HG03066 (cell line): ENCODE data around the gene ST7.

Experiments used
- ATAC-seq: cut with Tn5 transposase; IDR thresholded peaks from one replicate; pipeline ENCODE4 v1.9.1; 2021; ENCODE audit warnings: low read depth; ENCODE audit not compliant: unreplicated experiment

The ST7 gene

GRCh38 chr7:117145333-117145732, 192.0 kb downstream of the ST7 start:
- ATAC-seq, result no peak

DNA sequence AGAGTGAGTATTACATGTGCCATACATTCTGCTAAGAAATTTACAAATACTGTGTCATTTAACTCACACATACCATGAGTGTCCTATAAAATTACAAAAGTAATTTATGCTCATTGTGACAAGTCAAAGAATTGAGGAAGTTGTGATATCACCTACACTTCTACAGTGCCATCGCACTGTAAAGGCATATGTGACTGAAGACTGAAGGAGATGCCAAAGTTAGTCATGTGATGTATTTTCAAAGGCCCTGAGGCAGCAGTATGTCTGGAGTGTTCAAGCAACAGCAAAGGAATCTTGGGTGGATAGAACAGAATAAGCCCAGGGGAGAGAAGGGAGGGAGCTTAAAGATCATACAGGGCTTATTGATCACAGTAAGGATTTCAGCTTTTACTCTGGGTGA, 192.8 kb downstream of the ST7 start:
- no peak for ATAC-seq

- ATAC-seq, result no peak
Measured at GRCh38 chr7:117146511-117146910, 193.2 kb downstream of the ST7 start.

DNA sequence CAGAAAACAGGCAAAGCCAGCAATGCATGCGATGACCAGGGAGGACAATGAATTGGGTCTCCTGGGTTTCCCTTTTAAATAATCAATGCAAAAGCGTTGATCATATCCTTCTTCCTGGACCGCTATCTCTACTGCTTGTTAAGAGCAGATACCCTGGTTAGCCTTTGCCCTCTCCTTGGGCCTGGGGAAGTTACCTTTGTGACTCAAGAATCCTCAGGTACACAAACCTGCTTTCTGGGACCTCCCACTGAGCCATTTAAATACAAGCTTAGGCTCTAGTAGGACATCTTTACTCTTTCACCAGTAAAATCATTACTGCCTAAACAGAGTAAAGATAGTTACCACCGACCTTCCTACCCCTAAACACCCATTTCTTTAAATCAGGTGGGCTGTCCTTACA, 195.7 kb downstream of the ST7 start:
- no peak for ATAC-seq

GRCh38 chr7:117149692-117150091, 196.4 kb downstream of the ST7 start:
- ATAC-seq, result no peak

DNA sequence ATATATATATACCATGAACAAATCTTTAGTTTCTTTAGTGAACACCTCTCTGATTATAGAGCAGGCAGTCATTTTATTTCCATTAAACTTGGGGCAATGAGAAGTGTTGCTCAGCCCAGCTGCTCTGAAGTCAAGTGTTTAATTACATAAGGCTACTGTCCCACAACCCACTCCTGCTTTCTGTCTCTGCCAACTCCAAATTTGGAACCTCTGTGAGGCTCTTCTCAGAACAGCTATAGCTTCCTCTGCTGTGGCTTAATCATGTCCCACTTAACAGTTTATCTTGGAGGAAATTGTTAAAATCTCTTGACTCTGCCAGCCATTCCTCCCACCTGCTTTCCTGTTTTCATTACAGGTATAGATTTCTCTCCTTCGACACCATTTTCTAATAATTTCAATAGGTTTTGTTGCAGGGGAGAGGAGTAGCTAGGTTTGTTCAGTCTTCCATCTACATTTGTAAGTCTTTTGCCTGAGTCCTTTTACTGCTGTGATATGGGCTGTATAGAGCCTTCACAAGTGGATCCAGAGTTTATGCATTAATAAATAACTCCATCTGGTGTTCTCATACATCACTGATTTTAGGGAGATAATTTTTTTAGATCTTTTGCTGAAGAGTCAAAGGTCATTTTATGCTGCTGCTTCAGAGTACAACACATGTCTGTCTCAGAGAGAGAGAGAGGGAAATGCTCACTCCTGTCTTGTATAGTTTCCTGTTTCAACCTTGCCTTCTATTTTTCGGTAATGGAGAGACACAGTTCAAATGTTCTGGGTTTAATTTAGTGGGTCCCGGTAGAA, 199.1 kb downstream of the ST7 start:
- no peak for ATAC-seq

DNA sequence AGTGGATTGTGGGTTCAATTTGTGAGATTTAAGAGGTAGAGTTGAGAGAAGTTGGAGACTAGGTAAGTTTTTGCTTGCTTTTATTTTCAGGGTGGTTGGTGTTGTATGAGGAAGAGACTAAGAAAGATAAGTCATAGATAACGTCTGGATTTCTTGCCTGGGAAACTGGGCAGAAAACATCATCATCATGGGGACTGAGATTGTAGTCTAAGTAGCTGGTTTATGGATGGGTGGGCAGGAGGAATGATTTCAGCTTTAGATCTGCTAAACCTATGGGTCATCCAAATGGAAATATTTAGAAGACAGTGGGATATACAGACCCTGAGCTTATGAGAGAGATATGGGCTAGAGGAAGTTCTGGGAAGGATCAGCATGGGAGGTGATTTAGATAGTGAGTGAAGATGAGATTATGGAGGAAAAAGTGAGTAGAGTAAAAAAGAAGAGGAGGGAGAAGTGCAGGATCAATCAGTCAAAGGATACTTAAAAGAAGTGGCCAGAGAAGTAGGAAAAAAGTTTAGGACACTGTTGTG, 199.8 kb downstream of the ST7 start:
- ATAC-seq, result no peak

DNA sequence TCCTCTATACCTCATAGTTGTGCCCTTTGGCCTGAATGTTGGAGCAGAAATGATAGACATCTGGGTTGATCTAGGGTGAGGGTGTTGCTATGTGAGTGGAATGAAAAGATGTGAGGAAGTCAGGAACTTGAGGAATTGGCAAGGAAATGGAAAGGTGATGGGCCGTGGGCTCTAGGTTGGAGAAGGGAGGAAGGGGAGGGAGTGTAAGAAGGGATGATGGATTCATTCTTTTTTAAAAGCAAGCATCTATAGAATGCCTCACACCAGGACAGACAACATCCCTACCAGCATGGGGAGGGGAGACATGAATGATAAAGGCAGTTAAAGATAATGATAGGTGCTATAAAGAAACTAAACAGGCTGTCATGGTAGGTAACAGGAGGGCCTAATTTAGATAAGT, 201.4 kb downstream of the ST7 start:
- ATAC-seq, result no peak

GRCh38 chr7:117155694-117156093, 202.4 kb downstream of the ST7 start:
- ATAC-seq, result no peak

GRCh38 chr7:117157241-117158209, 204.2 kb downstream of the ST7 start:
- no peak for ATAC-seq

DNA sequence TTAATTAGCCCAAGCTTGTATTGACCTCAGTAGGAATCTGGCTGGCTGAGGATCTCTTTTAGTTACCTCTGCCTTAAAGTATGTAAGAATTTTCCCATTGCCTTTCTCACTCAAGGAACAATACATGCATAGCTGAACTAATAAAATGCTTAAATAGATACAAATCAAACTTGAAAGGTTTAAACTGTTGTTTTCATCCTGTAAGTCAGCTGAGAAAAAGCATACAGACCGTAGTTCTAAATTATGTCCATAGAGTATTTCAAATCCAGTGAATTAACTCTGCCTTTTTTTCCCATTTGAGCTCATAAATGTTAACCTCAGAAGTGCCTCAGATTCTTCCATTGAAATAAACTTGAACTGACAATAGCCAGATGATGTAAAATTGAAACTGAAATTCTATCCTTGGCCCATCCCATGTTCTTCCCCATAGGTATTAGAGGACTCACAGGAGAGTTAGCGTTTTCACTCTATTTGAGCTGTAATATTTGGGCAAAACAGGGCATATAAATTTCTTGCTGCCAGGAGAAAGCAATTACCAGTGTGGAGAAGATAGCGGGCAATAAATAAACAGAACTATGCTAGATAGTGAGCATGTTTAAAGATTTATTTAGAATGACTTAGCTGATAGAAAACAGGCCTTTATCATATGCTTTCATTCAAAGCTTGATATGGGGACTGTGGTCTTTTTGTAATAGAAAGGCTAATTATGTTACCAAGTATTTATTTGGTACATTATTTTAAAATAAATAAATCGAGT, 205.8 kb downstream of the ST7 start:
- ATAC-seq, result no peak

DNA sequence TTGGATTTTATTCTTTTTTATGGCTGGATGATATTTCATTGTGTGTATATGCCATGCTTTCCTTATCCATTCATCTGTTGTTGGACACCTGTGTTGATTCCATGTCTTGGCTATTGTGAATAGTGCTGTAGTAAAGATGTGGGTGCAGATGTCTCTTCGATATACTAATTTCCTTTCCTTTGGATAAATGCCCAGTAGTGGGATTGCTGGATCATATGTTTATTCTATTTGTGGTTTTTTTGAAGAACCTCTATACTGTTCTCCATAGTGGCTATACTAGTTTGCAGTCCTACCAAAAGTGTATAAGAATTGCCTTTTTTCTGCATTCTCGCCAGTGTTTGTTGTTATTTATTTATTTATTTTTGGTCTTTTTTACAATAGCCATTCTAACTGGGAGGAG, 209.8 kb downstream of the ST7 start:
- ATAC-seq, result no peak

GRCh38 chr7:117164620-117165019, 211.3 kb downstream of the ST7 start:
- no peak for ATAC-seq

DNA sequence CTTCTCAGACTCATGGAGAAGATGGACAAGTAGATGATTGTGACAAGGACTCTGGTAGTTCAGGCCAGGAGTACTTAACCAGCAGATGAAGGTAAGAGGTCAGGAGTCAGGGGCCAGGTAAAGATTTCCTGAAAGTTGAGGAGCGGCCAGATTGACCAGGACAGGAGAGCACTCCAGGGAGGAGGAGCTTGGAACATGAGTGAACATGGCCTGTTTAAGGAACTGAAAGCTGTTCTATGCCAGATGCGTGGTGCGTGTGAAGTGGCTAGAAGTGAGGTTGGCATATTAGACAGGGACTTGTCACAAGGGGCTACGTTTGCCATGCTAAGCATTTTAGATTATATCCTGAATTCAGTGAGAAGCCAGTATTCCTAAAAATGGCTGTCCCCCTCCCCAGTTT, 212.4 kb downstream of the ST7 start:
- no peak for ATAC-seq

DNA sequence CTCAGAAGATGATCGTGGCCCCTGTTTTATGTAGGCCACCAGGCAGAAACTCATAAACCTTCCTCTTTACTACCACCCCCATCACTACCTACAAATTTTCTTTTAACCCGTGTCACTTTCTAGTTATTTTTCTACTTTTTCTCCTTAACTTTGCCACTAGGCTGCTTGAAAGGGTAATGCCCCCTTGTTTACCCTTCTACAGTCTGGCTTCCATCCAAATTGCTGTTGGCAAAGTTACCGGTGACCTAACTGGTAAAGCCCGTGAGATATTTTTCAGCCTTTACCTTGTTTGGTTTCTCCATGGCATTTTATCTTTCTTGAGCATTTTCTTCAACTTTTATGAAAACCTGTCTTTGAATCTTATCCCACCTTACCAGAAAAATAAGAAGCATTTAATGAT, 216.6 kb downstream of the ST7 start:
- no peak for ATAC-seq

GRCh38 chr7:117171106-117171505, 217.8 kb downstream of the ST7 start:
- no peak for ATAC-seq

- ATAC-seq, result no peak
Measured at GRCh38 chr7:117172283-117172682, 219.0 kb downstream of the ST7 start.

DNA sequence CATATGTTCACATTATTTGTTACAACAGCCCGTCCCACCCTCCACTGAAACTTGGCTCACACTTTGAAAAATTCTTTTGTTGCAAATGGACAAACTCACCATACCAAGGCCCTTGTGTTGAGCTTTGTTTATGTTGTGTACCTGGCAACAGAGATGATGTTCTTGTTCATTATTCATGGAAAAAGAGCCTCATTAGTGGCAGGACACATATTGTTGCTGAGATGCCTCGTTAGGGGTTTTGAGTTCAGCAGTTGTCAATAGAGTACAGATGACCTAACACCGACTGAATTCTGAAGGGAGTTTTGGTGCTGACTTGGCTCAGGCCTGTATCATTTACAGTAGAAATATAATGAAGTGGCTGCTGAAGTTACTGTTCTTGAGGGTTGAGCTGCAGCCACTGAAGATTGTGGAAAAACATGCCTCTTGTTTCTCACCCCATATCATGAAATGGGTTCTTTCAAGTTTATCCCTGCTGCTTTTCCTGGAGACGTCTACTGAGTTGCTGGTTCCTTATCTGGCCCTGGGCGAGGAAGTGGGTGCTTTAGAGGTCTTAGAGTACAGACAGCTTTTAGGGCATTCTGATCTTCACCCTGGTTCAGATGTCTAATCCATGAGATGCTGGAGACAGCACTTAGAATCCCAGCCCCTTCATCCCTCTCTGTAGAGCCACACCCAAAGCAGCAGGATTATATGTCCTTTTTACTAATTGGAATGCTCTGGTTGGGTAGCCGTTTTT, 219.9 kb downstream of the ST7 start:
- no peak for ATAC-seq

GRCh38 chr7:117176206-117176605, 222.9 kb downstream of the ST7 start:
- ATAC-seq, result no peak

- ATAC-seq, result no peak
Measured at GRCh38 chr7:117178600-117178999, 225.3 kb downstream of the ST7 start.
